Stimulated activated CD8-positive, alpha-beta memory T cell treated with anti-CD3 and anti-CD28 coated beads, Interleukin-4, amount 100 ng/mL, for 4 hours (primary cell): Measurements from ENCODE around the gene ZNF277.
"Not testable (repeated sequence)": the region's sequence is repeated elsewhere in the genome, so short reads cannot be mapped to it uniquely, and the experiment has no call there.

Experiments used
- DNase-seq, 2 donors: peaks; one replicate each; pipeline ENCODE4 v3.0.0-alpha.2; 2020; ENCODE audit warnings: low read depth in 2 of 2, low spot score in 1 of 2

The ZNF277 gene

GRCh38 chr7:112249967-112250366 lies 43.5 kb downstream of the ZNF277 start:
- DNase-seq = not testable (repeated sequence)

GRCh38 chr7:112252141-112252540 lies 45.6 kb downstream of the ZNF277 start:
- no peak for DNase-seq

DNA sequence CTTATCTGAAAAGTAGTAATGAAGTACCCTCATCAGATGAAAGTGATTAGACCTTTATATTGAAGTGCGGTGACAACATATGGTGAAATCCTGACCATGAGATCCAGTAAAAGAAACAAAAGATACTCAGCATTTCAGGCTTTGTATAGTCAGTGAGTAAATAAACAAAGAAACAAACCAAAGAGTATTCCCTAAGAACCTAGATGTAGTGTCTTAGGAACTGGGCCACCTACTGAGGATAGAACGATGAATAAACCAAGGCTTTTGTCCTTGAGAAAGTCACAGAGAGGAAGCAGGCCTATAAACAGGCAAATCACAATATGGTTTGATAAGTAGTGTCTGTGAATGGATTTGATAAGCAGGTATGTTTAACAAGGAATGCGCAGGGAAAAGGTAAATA lies 46.2 kb downstream of the ZNF277 start:
- no peak for DNase-seq

DNA sequence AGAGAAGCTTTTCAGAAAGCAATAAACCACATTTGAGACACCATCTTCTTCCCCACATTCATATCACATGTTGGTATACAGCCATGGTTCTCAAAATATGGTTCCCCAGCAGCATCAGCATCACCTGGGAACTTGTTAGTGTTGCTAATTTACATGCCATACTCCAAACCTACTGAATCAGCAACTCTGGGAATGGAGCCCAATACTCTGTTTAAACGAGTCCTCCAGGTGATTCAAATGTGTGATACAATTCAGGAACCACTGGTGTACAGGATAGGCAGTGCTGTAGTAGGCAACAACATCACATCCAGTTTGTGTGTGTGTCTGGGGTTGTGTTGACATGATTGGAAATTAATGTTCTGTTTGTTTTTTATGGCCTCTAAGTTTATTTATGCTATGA lies 47.7 kb downstream of the ZNF277 start:
- no peak for DNase-seq

GRCh38 chr7:112254709-112255387 lies 48.4 kb downstream of the ZNF277 start:
- no peak for DNase-seq

DNA sequence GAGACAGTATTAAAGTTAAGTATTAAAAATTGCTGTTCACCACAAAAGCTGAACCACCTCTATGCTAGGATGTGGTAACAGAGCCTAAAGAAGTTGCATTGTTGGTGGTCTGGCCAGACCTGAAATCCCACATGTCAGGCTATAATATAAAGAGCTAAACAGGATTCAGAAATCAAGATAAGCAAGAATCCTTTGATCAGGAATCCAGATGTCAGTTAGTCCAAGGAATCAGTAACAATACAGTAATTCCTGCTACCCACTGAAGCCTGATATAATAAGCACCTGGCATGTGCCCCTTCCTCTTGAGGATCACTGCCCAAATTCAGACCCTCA lies 48.9 kb downstream of the ZNF277 start:
- no peak for DNase-seq

DNA sequence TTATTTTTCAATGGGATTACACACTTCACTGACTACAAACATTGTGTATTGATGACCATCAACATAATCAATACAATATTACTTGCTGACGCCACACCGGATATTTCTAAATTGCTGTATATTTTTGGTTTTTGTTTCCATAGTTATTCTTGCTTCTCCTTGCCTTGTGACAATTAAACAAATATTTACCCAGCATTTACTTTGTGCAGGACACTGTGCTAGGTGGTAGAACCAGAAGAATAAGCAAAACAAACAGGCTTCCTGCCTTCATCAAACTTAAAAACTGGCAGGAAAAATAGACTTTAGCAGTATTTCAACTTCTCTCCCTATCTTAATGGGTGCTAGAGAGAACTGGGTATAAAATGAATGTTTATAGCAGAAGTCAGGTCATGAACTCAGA lies 50.6 kb downstream of the ZNF277 start:
- no peak for DNase-seq

GRCh38 chr7:112260911-112261310 lies 54.4 kb downstream of the ZNF277 start:
- no peak for DNase-seq

GRCh38 chr7:112262036-112262435 lies 55.5 kb downstream of the ZNF277 start:
- no peak for DNase-seq

- DNase-seq = no peak
Observed at GRCh38 chr7:112262855-112263487, 56.5 kb downstream of the ZNF277 start.

- no peak for DNase-seq
Observed at GRCh38 chr7:112263519-112263918, 57.0 kb downstream of the ZNF277 start.

DNA sequence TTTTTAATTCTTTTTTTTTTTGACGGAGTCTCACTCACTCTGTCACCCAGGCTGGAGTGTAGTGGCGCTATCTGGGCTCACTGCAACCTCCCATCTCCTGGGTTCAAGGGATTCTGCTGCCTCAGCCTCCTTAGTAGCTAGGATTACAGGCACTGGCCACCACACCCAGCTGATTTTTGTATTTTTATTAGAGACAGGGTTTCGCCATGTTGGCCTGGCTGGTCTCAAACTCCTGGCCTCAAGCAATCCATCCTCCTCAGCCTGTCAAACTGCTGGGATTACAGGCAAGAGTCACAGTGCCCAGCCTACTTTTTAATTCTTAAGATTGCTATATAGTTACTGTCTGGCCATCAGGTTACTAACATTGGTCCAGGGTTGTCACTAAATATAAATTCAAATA lies 59.6 kb downstream of the ZNF277 start:
- no peak for DNase-seq

DNA sequence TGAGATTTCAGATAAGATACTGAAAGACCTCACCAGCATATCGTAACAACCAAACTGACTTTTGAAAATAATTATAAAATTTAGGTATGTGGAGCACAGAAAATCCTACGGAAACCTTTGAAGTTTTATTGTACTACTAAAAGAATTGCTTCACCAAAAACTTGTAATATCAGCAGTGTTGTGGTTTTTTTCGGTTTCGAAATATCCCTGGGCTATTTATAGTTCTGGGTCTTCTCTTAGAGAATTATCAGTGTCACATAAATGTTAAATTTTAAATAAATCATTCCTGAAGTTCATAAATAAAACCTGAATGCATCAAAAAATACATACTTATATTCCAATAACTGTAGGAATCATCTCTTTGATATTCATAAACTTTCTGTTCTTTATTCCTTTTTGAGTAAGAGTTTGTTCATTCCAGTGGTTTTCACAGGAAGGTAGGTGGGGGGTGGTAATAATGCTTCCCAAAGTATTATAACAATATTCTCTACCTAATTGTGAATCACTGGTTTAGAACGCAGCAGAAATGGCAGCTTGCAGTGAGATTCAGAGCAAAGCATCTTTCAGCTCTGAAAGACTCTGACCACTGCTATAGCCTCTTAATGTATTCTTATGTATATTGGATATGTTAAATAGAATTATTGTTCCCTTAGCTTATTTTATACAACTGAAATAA lies 60.2 kb downstream of the ZNF277 start:
- DNase-seq = no peak

GRCh38 chr7:112267944-112268691 lies 61.6 kb downstream of the ZNF277 start:
- no peak for DNase-seq

DNA sequence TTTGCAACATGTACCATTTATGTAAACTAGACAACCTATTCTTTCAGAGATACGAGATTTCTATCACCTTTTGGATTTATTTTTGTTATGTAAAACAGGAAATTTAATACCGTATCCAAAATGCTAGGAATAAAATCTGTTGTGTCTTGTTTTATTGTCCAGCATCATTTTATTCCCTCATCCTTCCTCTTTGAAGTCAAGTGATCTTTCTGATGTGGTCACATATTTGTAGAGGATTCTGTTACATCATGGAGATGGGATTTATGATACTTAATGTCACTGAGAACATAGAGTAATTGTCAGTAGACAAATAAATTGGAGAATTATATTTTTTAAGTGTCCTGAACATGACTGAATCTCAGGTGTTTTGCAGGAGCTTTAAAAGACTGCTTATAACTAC lies 64.7 kb downstream of the ZNF277 start:
- DNase-seq = no peak

DNA sequence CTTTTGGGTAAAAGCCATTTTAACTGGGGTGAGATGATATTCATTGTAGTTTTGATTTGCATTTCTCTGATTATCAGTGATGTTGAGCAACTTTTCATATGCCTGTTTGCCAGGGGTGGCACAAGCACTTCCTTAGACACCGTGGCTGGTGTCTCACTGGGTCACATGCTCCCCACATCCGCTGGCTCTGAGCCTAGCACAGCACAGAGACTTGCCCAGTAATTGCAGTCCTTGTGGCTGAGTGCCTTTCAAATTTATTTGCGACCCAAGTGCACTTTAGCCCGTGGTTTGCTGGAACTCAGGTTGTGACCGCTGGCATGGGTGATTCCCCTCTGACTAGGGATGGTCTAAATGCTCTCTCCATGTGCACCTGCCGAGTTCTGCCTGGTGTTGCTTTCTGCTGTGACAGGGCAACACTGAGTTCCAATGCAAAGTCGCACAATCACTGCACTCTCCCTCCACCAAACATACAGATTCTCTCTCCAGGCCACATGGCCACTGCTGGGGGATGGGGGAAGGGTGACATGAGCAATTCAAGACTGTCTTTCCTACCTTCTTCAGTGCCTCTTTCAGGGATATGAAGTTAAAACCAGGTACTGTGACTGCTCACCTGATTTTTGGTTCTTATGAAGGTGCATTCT lies 66.5 kb downstream of the ZNF277 start:
- no peak for DNase-seq

- no peak for DNase-seq
Observed at GRCh38 chr7:112279042-112279441, 72.5 kb downstream of the ZNF277 start.

DNA sequence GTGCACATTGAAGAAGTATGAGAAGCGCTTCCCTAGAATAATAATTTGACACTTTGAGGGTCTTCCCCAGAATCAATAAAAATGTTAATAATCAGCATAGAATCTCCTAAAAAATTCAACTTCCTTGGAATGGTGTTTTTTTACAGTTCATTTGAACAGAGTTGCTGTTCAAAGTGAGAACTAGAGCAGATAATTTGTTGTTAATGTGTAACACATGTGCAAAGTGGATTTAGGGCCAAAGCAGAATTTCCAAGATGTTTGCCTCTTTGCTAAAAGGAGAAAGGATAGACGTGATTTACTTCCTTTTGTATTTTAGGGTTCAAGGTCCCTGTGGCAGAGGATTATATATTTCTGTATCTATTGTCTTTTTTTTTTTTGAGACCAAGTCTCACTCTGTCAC lies 73.8 kb downstream of the ZNF277 start:
- no peak for DNase-seq

DNA sequence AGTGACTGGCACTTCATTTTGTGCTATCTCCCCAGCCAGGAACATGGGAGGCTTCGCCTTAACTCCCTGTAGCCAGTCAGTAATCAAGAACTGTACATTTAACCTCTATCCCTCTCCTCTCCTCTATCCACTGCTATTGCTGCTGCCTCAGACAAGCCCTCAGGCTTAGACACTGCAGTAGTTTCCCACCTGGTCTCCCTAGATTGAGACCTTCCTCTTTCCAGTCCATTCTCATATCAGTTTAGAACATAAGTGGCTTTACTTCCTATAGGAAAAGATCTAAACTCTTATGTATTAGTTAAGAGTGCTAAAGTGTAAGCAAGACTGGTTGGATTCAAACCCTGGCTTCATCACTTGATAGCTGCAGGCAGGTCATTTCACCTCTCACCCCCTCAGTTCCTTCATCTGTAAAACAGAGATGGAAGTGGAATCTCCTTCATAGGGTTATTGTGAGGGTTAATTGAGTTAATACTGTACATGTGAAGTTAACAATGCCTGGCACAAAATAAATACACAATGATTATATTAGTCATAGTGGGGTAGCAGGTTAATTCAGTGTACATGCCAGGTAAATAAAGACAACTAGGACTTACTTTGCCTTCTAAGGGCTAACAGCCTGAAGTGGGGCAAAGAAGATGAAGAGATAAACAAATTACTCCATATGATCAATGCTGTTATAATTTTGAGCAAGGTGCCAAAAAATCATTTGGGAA lies 76.1 kb downstream of the ZNF277 start:
- DNase-seq = no peak

DNA sequence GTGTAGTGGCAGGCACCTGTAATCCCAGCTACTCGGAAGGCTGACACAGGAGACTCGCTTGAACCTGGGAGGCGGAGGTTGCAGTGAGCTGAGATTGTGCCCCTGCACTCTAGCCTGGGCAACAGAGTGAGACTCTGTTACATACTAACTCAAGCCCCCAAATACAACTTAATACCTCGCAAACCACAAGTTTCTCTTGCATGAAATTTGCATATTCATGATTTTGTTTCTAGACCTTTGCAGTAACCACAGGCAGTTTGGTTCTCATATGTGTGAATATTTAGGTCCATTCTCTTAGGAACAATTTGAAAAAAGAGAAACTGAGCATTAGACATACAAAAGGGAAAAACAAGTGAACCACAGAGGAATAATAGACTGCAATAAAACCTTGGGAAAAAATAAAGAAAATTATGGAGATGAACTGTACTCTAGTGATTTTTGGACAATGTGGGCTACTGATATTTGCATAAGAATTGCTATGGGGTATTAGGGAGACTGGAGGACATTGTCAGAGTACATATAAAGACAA lies 77.0 kb downstream of the ZNF277 start:
- no peak for DNase-seq
